ENCODE measurements around the gene FAM210B. TPM values are rescaled to one million over a fixed set of nuclear protein-coding genes. Genes with fewer than 3 reads are reported as not detected.

FAM210B gene
- total and polyA plus RNA-seq, 9 of the 15 experiments (the other 6 are each of a cell fraction or from before 2014, with no cell fraction given), result 12.1 to 87.3 (median 47.6) TPM

GRCh38 chr20:56392132-56392880, 33.5 kb downstream of the FAM210B start, which contains the start of the genes AURKA and CSTF1 (continued):
- no peak for TF ChIP-seq SRSF7 (optimal IDR thresholded peaks at IDR 0.05; ENCODE audit: low read depth, low read length)
- no peak for TF ChIP-seq BRF1 (IDR thresholded peaks at IDR 0.05; ENCODE audit: borderline replicate concordance, extremely low read depth, insufficient read length)
- TF ChIP-seq NCOR1 (IDR thresholded peaks at IDR 0.05), result peak; percentile 53
- TF ChIP-seq SIX5 (IDR thresholded peaks at IDR 0.05; ENCODE audit: borderline replicate concordance in 1 of 2, insufficient read depth in 1 of 2, low read depth in 1 of 2, low read length in 2 of 2), result peak; percentile 72 to 81; a peak in 3 of 4 replicates
- TF ChIP-seq THRA (IDR thresholded peaks at IDR 0.05), result no peak
- TF ChIP-seq PKNOX1 (IDR thresholded peaks at IDR 0.05), result peak; percentile 80
- no peak for TF ChIP-seq SFPQ (IDR thresholded peaks at IDR 0.05; ENCODE audit: low read depth, low read length)
- peak in 1 of 2 experiments; percentile 100; a peak in 2 of 4 replicates for TF ChIP-seq MLLT1 (IDR thresholded peaks at IDR 0.05)
- no peak for TF ChIP-seq JUNB (CRISPR knock-in tag; conservative IDR thresholded peaks at IDR 0.05)
- TF ChIP-seq ZNF76 (CRISPR knock-in tag; IDR thresholded peaks at IDR 0.05; ENCODE audit: borderline replicate concordance), result no peak
- TF ChIP-seq ZBED1 (IDR thresholded peaks at IDR 0.05), result no peak
- TF ChIP-seq USF1 (CRISPR knock-in tag; IDR thresholded peaks at IDR 0.05), result no peak
- TF ChIP-seq NR0B1 (IDR thresholded peaks at IDR 0.05; ENCODE audit: partially characterized antibody), result no peak
- TF ChIP-seq NUFIP1 (IDR thresholded peaks at IDR 0.05; ENCODE audit: partially characterized antibody), result no peak
- TF ChIP-seq VEZF1 (CRISPR knock-in tag; IDR thresholded peaks at IDR 0.05), result peak; percentile 46
- TF ChIP-seq NCOA4 (IDR thresholded peaks at IDR 0.05; ENCODE audit: partially characterized antibody), result peak; percentile 40
- peak; percentile 65 for TF ChIP-seq SUPT5H (IDR thresholded peaks at IDR 0.05)
